Activated CD8-positive, alpha-beta memory T cell treated with anti-CD3 and anti-CD28 coated beads, Interleukin-2, amount 50 U/mL, for 48 hours (primary cell): ENCODE data around the gene PPM1N.

Experiments used
- DNase-seq: peaks from one replicate; pipeline ENCODE4 v3.0.0-alpha.2; 2020

The PPM1N gene

GRCh38 chr19:45547211-45547770, 49.0 kb downstream of the PPM1N start:
- no peak for DNase-seq

- DNase-seq, result no peak
Observed at GRCh38 chr19:45547965-45548609, 49.8 kb downstream of the PPM1N start.
